K562 (cell line): Measurements from ENCODE around the gene JUN. TPM values are rescaled to one million over a fixed set of nuclear protein-coding genes. Genes with fewer than 3 reads are reported as not detected.

Experiments
- CXXC5 ChIP-seq: fragments of 250-450 bp; sonication (Bioruptor Pico); IDR thresholded peaks from 2 replicates; pipeline ENCODE4 v1.8.0; 2022; ENCODE audit warnings: inconsistent platforms, mild to moderate bottlenecking, moderate library complexity
- FOXA3 ChIP-seq, 2 experiments: fragments of 450-650 bp in 1 of 2; sonication (generic) in 1 of 2; formaldehyde crosslinking; IDR thresholded peaks in 1 of 2; conservative IDR thresholded peaks in 1 of 2; 2 replicates each; pipeline versions ENCODE4 v1.4.0 to v1.8.0; 2020 to 2022; ENCODE audit warnings: mild to moderate bottlenecking in 2 of 2, missing genetic modification reagents in 1 of 2
- FOXM1 ChIP-seq, 2 experiments: fragments of 450-650 bp in 1 of 2; sonication (generic) in 1 of 2; formaldehyde crosslinking in 1 of 2; IDR thresholded peaks; 2 replicates each; pipeline versions ENCODE4 v1.6.1 to v1.9.0; 2017 to 2022; ENCODE audit warnings: low read depth in 2 of 2, mild to moderate bottlenecking in 2 of 2, missing genetic modification reagents in 1 of 2, moderate library complexity in 1 of 2
- HDAC6 ChIP-seq: IDR thresholded peaks from 2 replicates; pipeline ENCODE4 v1.6.1; 2012; ENCODE audit warnings: low read depth, mild to moderate bottlenecking, control low read depth, inconsistent platforms, low read length, moderate library complexity
- HNRNPH1 ChIP-seq: fragments of 200-400 bp; formaldehyde crosslinking; optimal IDR thresholded peaks from 2 replicates; pipeline ENCODE3; 2017; ENCODE audit warnings: low read depth, mild to moderate bottlenecking, low read length, moderate library complexity
- KDM2B ChIP-seq: fragments of 250-450 bp; sonication (Bioruptor Pico); IDR thresholded peaks from 2 replicates; pipeline ENCODE4 v1.8.0; 2021; ENCODE audit warnings: mild to moderate bottlenecking, moderate library complexity
- MAZ ChIP-seq, 2 experiments: fragments of 450-650 bp in 1 of 2; sonication (generic) in 1 of 2; formaldehyde crosslinking; IDR thresholded peaks in 1 of 2; conservative IDR thresholded peaks in 1 of 2; 2 replicates each; pipeline versions ENCODE4 v1.4.0 to v1.5.0; 2020; ENCODE audit warnings: mild to moderate bottlenecking in 1 of 2, missing genetic modification reagents in 1 of 2
- MECOM ChIP-seq: fragments of 250-450 bp; sonication (Bioruptor Pico); IDR thresholded peaks from 2 replicates; pipeline ENCODE4 v1.8.0; 2022; ENCODE audit warnings: inconsistent platforms
- NFATC3 ChIP-seq: fragments of 450-650 bp; IDR thresholded peaks from 2 replicates; pipeline ENCODE4 v1.6.1; 2017; ENCODE audit warnings: mild to moderate bottlenecking
- NFXL1 ChIP-seq: fragments of 450-650 bp; formaldehyde crosslinking; IDR thresholded peaks from 2 replicates; pipeline ENCODE4 v1.4.0; 2021; ENCODE audit warnings: mild to moderate bottlenecking
- PRPF4 ChIP-seq: fragments of 200-400 bp; formaldehyde crosslinking; IDR thresholded peaks from one replicate; pipeline ENCODE4 v1.6.1; 2017; ENCODE audit warnings: low read length, low read depth, mild to moderate bottlenecking; ENCODE audit not compliant: insufficient read depth, poor library complexity, severe bottlenecking
- RBFOX2 ChIP-seq: fragments of 200-400 bp; formaldehyde crosslinking; IDR thresholded peaks from 2 replicates; pipeline ENCODE4 v1.6.1; 2017; ENCODE audit warnings: low read depth, mild to moderate bottlenecking, low read length, moderate library complexity
- SMAD4 ChIP-seq: fragments of 250-450 bp; sonication (Bioruptor Pico); conservative IDR thresholded peaks from 2 replicates; pipeline ENCODE4 v1.8.0; 2021; ENCODE audit warnings: inconsistent platforms, mild to moderate bottlenecking, moderate library complexity
- TAF1 ChIP-seq: IDR thresholded peaks from 2 replicates; pipeline ENCODE4 v1.6.1; 2011; ENCODE audit warnings: mild to moderate bottlenecking, low read length, moderate library complexity; ENCODE audit not compliant: insufficient read depth, control insufficient read depth, severe bottlenecking; ENCODE audit errors: extremely low read depth
- ZBTB17 ChIP-seq: fragments of 450-650 bp; formaldehyde crosslinking; IDR thresholded peaks from 2 replicates; pipeline ENCODE4 v1.4.0; 2020; ENCODE audit warnings: mild to moderate bottlenecking
- ZFX ChIP-seq: sonication (generic); formaldehyde crosslinking; IDR thresholded peaks from 2 replicates; pipeline ENCODE4 v1.8.0; 2022; ENCODE audit warnings: mild to moderate bottlenecking, missing genetic modification reagents, moderate library complexity
- ZNF444 ChIP-seq: fragments of 250-450 bp; sonication (Bioruptor Pico); IDR thresholded peaks from 2 replicates; pipeline ENCODE4 v1.4.0; 2020; ENCODE audit warnings: mild to moderate bottlenecking, moderate library complexity
- ZNF551 ChIP-seq: fragments of 250-450 bp; sonication (Bioruptor Pico); IDR thresholded peaks from 2 replicates; pipeline ENCODE4 v1.5.0; 2021; ENCODE audit warnings: mild to moderate bottlenecking, moderate library complexity
- ZNF644 ChIP-seq: fragments of 200-800 bp; sonication (Bioruptor generic); IDR thresholded peaks from 2 replicates; pipeline ENCODE4 v1.6.1; 2016; ENCODE audit warnings: low read depth, missing genetic modification characterization, missing compliant biosample characterization
- polyA plus RNA-seq, 8 experiments: library from polyadenylated mRNA; depleted of rRNA in 4 of 8; stranded (reverse) in 5 of 8; unstranded in 3 of 8; fragments of >200 nt; fragmentation: Nextera tagmentation in 2 of 8; fragmentation: Illumina TruSeq in 1 of 8; extraction: Ambion mirVana in 2 of 8; extraction: Trizol in 1 of 8; gene quantifications; 2 replicates each; pipeline versions ENCODE4 v1.2.1 to v1.2.3, GENCODE V29; 2011 to 2014; ENCODE audit warnings: inconsistent platforms in 1 of 8, missing spikeins in 1 of 8
- total RNA-seq, 7 experiments: library from RNA; depleted of rRNA in 6 of 7; stranded (reverse); fragments of >200 nt in 6 of 7; fragmentation: Illumina TruSeq in 2 of 7; extraction: Trizol in 2 of 7; gene quantifications; 2 replicates each; pipeline versions ENCODE4 v1.2.1 to v1.2.3, GENCODE V29; 2011 to 2021; ENCODE audit warnings: low replicate concordance in 1 of 7
- TF ChIP-seq, protein P1 (sequence below), 3 experiments: IDR thresholded peaks in 2 of 3; conservative IDR thresholded peaks in 1 of 3; 2 replicates each; pipeline ENCODE4 v1.5.1; 2011 to 2012; ENCODE audit warnings: low read length in 3 of 3, mild to moderate bottlenecking in 3 of 3, control low read depth in 2 of 3, improper control_type of control experiment in 1 of 3, inconsistent platforms in 1 of 3, low read depth in 1 of 3, mixed read lengths in 1 of 3, moderate library complexity in 1 of 3; ENCODE audit not compliant: insufficient read depth in 2 of 3
- TF ChIP-seq, protein P2 (sequence below): sonication (generic); formaldehyde crosslinking; IDR thresholded peaks from 2 replicates; pipeline ENCODE4 v1.8.0; 2022; ENCODE audit warnings: mild to moderate bottlenecking, missing genetic modification reagents
- TF ChIP-seq, protein P3 (sequence below): sonication (generic); formaldehyde crosslinking; IDR thresholded peaks from 2 replicates; pipeline ENCODE4 v1.8.0; 2022; ENCODE audit warnings: mild to moderate bottlenecking, missing genetic modification reagents

Gene JUN
- total and polyA plus RNA-seq, 9 of the 15 experiments (the other 6 are each of a cell fraction or from before 2014, with no cell fraction given), result 0.32 to 23.4 (median 4.0) TPM

DNA sequence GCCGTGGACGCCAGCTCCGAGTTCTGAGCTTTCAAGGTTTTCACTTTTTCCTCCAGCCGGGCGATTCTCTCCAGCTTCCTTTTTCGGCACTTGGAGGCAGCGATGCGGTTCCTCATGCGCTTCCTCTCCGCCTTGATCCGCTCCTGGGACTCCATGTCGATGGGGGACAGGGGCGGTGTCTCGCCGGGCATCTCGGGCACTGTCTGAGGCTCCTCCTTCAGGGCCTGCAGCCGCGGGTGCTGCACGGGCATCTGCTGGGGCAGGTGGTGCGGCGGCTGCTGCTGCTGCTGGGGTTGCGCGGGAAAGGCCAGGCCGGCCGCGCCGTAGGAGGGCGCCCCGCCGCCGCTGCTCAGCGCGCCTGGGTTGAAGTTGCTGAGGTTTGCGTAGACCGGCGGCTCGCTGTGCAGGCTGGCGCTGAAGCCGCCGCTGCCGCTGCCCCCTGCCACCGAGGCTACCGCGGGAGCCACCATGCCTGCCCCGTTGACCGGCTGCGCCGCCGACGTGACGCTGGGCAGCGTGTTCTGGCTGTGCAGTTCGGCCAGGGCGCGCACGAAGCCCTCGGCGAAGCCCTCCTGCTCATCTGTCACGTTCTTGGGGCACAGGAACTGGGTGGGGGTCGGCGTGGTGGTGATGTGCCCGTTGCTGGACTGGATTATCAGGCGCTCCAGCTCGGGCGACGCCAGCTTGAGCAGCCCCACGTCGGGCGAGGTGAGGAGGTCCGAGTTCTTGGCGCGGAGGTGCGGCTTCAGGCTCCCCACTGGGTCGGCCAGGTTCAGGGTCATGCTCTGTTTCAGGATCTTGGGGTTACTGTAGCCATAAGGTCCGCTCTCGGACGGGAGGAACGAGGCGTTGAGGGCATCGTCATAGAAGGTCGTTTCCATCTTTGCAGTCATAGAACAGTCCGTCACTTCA, 1.4 kb downstream of the JUN start (continued):
- TF ChIP-seq FOXM1 (IDR thresholded peaks at IDR 0.05; ENCODE audit: low read depth) (no peak), FOXM1 (CRISPR knock-in tag; IDR thresholded peaks at IDR 0.05; ENCODE audit: low read depth) (0 out of 2 replicates have a peak, but pooled peaks have one; percentile 10), FOXA3 (CRISPR knock-in tag; conservative IDR thresholded peaks at IDR 0.05 in 1 of 2, IDR thresholded peaks at IDR 0.05 in 1 of 2) (peak in 1 of 2 experiments; percentile 8; a peak in 1 of 4 replicates), HNRNPH1 (no peak), SMAD4 (peak; percentile 45; the same call in 1 of the 2 replicates), ZNF644 (tag) (no peak), NFXL1 (no peak), TAF1 (peak; percentile 30), CXXC5 (CRISPR knock-in tag) (peak; percentile 6; the same call in 1 of the 2 replicates), ZBTB17 (CRISPR knock-in tag) (no peak), RBFOX2 (peak; percentile 79), KDM2B (CRISPR knock-in tag) (no peak), ZNF444 (CRISPR knock-in tag) (no peak), PRPF4 (no peak), ZNF551 (CRISPR knock-in tag) (no peak), NFATC3 (no peak), MECOM (CRISPR knock-in tag) (no peak), ZFX (peak; percentile 71), HDAC6 (0 out of 2 replicates have a peak, but pooled peaks have one; percentile 39), MAZ (CRISPR knock-in tag; conservative IDR thresholded peaks at IDR 0.05 in 1 of 2, IDR thresholded peaks at IDR 0.05 in 1 of 2) (0 out of 4 replicates have a peak, but pooled peaks of 1 of the 2 experiments have one; percentile 20)
- TF ChIP-seq, protein P1, sequence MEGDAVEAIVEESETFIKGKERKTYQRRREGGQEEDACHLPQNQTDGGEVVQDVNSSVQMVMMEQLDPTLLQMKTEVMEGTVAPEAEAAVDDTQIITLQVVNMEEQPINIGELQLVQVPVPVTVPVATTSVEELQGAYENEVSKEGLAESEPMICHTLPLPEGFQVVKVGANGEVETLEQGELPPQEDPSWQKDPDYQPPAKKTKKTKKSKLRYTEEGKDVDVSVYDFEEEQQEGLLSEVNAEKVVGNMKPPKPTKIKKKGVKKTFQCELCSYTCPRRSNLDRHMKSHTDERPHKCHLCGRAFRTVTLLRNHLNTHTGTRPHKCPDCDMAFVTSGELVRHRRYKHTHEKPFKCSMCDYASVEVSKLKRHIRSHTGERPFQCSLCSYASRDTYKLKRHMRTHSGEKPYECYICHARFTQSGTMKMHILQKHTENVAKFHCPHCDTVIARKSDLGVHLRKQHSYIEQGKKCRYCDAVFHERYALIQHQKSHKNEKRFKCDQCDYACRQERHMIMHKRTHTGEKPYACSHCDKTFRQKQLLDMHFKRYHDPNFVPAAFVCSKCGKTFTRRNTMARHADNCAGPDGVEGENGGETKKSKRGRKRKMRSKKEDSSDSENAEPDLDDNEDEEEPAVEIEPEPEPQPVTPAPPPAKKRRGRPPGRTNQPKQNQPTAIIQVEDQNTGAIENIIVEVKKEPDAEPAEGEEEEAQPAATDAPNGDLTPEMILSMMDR (IDR thresholded peaks at IDR 0.05 in 2 of 3, conservative IDR thresholded peaks at IDR 0.05 in 1 of 3; ENCODE audit: insufficient read depth in 2 of 3, low read depth in 1 of 3, low read length in 3 of 3), result peak in 2 of 3 experiments; percentile 34 to 48; a peak in 3 of 6 replicates
- TF ChIP-seq, protein P2, sequence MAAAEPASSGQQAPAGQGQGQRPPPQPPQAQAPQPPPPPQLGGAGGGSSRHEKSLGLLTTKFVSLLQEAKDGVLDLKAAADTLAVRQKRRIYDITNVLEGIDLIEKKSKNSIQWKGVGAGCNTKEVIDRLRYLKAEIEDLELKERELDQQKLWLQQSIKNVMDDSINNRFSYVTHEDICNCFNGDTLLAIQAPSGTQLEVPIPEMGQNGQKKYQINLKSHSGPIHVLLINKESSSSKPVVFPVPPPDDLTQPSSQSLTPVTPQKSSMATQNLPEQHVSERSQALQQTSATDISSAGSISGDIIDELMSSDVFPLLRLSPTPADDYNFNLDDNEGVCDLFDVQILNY (CRISPR knock-in tag), result peak; percentile 90; the same call in 1 of the 2 replicates
- TF ChIP-seq, protein P3, sequence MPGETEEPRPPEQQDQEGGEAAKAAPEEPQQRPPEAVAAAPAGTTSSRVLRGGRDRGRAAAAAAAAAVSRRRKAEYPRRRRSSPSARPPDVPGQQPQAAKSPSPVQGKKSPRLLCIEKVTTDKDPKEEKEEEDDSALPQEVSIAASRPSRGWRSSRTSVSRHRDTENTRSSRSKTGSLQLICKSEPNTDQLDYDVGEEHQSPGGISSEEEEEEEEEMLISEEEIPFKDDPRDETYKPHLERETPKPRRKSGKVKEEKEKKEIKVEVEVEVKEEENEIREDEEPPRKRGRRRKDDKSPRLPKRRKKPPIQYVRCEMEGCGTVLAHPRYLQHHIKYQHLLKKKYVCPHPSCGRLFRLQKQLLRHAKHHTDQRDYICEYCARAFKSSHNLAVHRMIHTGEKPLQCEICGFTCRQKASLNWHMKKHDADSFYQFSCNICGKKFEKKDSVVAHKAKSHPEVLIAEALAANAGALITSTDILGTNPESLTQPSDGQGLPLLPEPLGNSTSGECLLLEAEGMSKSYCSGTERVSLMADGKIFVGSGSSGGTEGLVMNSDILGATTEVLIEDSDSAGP (CRISPR knock-in tag), result peak; percentile 71; the same call in 1 of the 2 replicates
